Psoas muscle (tissue), 8 donors: ENCODE measurements around the gene UBE2J1. TPM values are rescaled to one million over a fixed set of nuclear protein-coding genes. Genes with fewer than 3 reads are reported as not detected.
"Not testable (repeated sequence)": the region's sequence is repeated elsewhere in the genome, so short reads cannot be mapped to it uniquely, and the experiment has no call there.

Experiments used
- ATAC-seq, 4 donors: fragments of 200-7000 bp; cut with Tn5 transposase; one replicate each; pipeline ENCODE4 v1.9.1; 2020; ENCODE audit warnings: moderate library complexity in 3 of 4, mild to moderate bottlenecking in 2 of 4
- DNase-seq, 2 donors: peaks; one replicate each; pipeline ENCODE4 v3.0.0-alpha.2; 2020
- H3K27ac ChIP-seq: fragments of 200-600 bp; one replicate; pipeline ENCODE4 v1.8.0; 2022
- H3K27me3 ChIP-seq, 3 donors: fragments of 200-600 bp in 1 of 3; one replicate each; pipeline versions ENCODE4 v1.6.1 to v1.8.0; 2013 to 2022; ENCODE audit warnings: low read length in 2 of 3, mild to moderate bottlenecking in 2 of 3, moderate library complexity in 1 of 3; ENCODE audit not compliant: insufficient read depth in 3 of 3
- H3K36me3 ChIP-seq, 2 donors: fragments of 200-600 bp in 1 of 2; one replicate each; pipeline versions ENCODE4 v1.6.1 to v1.8.0; 2013 to 2022; ENCODE audit warnings: low read depth in 1 of 2, mild to moderate bottlenecking in 1 of 2, moderate library complexity in 1 of 2; ENCODE audit not compliant: insufficient read depth in 1 of 2
- H3K4me1 ChIP-seq: fragments of 200-600 bp; one replicate; pipeline ENCODE4 v1.8.0; 2022
- H3K4me3 ChIP-seq: fragments of 200-600 bp; one replicate; pipeline ENCODE4 v1.8.0; 2022; ENCODE audit warnings: mild to moderate bottlenecking
- H3K9me3 ChIP-seq: fragments of 200-600 bp; one replicate; pipeline ENCODE4 v1.8.0; 2022
- CTCF ChIP-seq: fragments of 200-600 bp; IDR thresholded peaks from one replicate; pipeline ENCODE4 v1.8.0; 2022; ENCODE audit warnings: antibody characterized with exemption
- WGBS, 3 donors: extraction: QIAGEN DNeasy Blood & Tissue Kit; methylation state at CpG; one replicate each; pipeline versions ENCODE4 v1.1.6 to v1.1.7; 2013; 5-methylcytosine and 5-hydroxymethylcytosine counted together
- intact Hi-C, 2 donors: fragments of 100-400 bp; cut with DNase I; formaldehyde crosslinking; loops; one replicate each; pipeline versions ENCODE4 v1.11.0 to v1.14.2; 2022
- polyA plus RNA-seq, 3 donors: library from polyadenylated mRNA; stranded (reverse); fragments of 200-250 nt; gene quantifications; one replicate each; pipeline ENCODE4 v1.2.3, GENCODE V29; 2013
- total RNA-seq, 4 donors: library from RNA; stranded (reverse); fragmentation: NEBNext Ultra II Directional in 2 of 4; extraction: Animal tissue kit (Norgen Biotek cat#: 25700) in 2 of 4; gene quantifications; one replicate each; pipeline versions ENCODE4 v1.2.1 to v1.2.4, GENCODE V29; 2021 to 2023
- donor health status: healthy with polysubstance abuse.
- donor health status: DM: no; HTN: no; CAD: no; lungs with moderate emphysema.
- donor health status: Bipolar disorder and iron deficiency.
- donor health status: healthy.
- donor health status: DM: yes; HTN: yes; CAD: no.
- donor health status: DM: no; HTN: no; CAD: no.
- donor health status: DM: no; HTN: no; CAD: no.
- donor health status: DM: yes; HTN: yes; CAD: no.

UBE2J1 gene
- total and polyA plus RNA-seq, 7 donors = 10.0 to 21.6 (median 16.3) TPM

GRCh38 chr6:89311530-89311852 lies 41.0 kb downstream of the UBE2J1 start:
- 23 to 36% (median 24%) methylated on average over 5 of the region's 5 CpGs for WGBS, 3 donors
- peak overlapping the region; percentile 62 for H3K27ac ChIP-seq
- peaks cover 26% of the 10 kb centered on the region for H3K4me1 ChIP-seq
- no peaks in the 10 kb centered on the region for H3K27me3 ChIP-seq
- DNase-seq (no peak), ATAC-seq (no peak)
- no peaks in the 10 kb centered on the region for H3K9me3 ChIP-seq
- TF ChIP-seq CTCF = no peak
- H3K4me3 ChIP-seq = no peak overlapping the region
- H3K36me3 ChIP-seq = no peaks in the 10 kb centered on the region
- intact Hi-C loops = loop anchor here in 1 of 2 donors (5.0 kb wide), 2 partner anchors 36 to 56 kb away; no protein-coding TSS in a partner anchor

- 46 to 51% (median 50%) methylated on average over 11 of the region's 11 CpGs for WGBS, 3 donors
- H3K4me3 ChIP-seq = no peak overlapping the region
- ATAC-seq (no peak), DNase-seq (no peak)
- no peak for TF ChIP-seq CTCF
- no peaks in the 10 kb centered on the region for H3K9me3 ChIP-seq
- peak overlapping the region; percentile 62 for H3K27ac ChIP-seq
- no peaks in the 10 kb centered on the region for H3K36me3 ChIP-seq
- H3K27me3 ChIP-seq = no peaks in the 10 kb centered on the region
- peaks cover 26% of the 10 kb centered on the region for H3K4me1 ChIP-seq
- intact Hi-C loops = loop anchor here in 1 of 2 donors (5.0 kb wide), 2 partner anchors 36 to 56 kb away; no protein-coding TSS in a partner anchor
These were observed 41.6 kb downstream of the UBE2J1 start for GRCh38 chr6:89310929-89311328.

GRCh38 chr6:89308525-89309395 lies 43.8 kb downstream of the UBE2J1 start:
- 85 to 89% (median 88%) methylated on average over 9 of the region's 9 CpGs for WGBS, 3 donors
- Histone ChIP-seq H3K4me1 (peaks cover 26% of the 10 kb centered on the region), H3K9me3 (peaks cover 2% of the 10 kb centered on the region), H3K27ac (no peak overlapping the region), H3K4me3 (no peak overlapping the region), H3K36me3 (no peaks in the 10 kb centered on the region), H3K27me3 (no peaks in the 10 kb centered on the region)
- DNase-seq (no peak), ATAC-seq (no peak)
- intact Hi-C loops = no loop called here
- TF ChIP-seq CTCF = no peak

GRCh38 chr6:89304517-89304916 lies 48.0 kb downstream of the UBE2J1 start:
- DNase-seq, H3K27ac ChIP-seq, H3K36me3 ChIP-seq, H3K27me3 ChIP-seq, ATAC-seq, H3K9me3 ChIP-seq, H3K4me3 ChIP-seq, H3K4me1 ChIP-seq, intact Hi-C loops: not testable (repeated sequence)
- WGBS, 3 donors = 77 to 90% (median 88%) methylated on average over 3 of the region's 3 CpGs

- Histone ChIP-seq H3K4me1 (peaks cover 15% of the 10 kb centered on the region), H3K27me3 (no peaks in the 10 kb centered on the region), H3K9me3 (peaks cover 4% of the 10 kb centered on the region), H3K4me3 (no peak overlapping the region), H3K36me3 (no peaks in the 10 kb centered on the region), H3K27ac (no peak overlapping the region)
- ATAC-seq (no peak), DNase-seq (no peak)
- no peak for TF ChIP-seq CTCF
- WGBS, 3 donors = 91 to 97% (median 94%) methylated on average over 10 of the region's 10 CpGs
- intact Hi-C loops = no loop called here
These were observed 49.6 kb downstream of the UBE2J1 start for GRCh38 chr6:89302936-89303335.
